ENCODE measurements around the gene NFKBIE.

The NFKBIE gene

GRCh38 chr6:44258325-44258863 lies 7.0 kb downstream of the NFKBIE start:
- no peak for DNase-seq (ENCODE audit: low read depth, low spot score)

GRCh38 chr6:44257753-44258324 lies 7.5 kb downstream of the NFKBIE start:
- DNase-seq (ENCODE audit: low read depth, low spot score): no peak

- no peak for DNase-seq (ENCODE audit: low read depth, low spot score)
Observed at GRCh38 chr6:44257025-44257752, 8.2 kb downstream of the NFKBIE start, which contains the start of gene SLC35B2. TSS of gene SLC35B2 (minus strand) at chr6:44257528. CDS start at chr6:44257410, 118 bp downstream.

GRCh38 chr6:44256775-44257024 lies 8.7 kb downstream of the NFKBIE start:
- DNase-seq (ENCODE audit: low read depth, low spot score): no peak

GRCh38 chr6:44255871-44256774 lies 9.2 kb downstream of the NFKBIE start:
- no peak for DNase-seq (ENCODE audit: low read depth, low spot score)

- DNase-seq (ENCODE audit: low read depth, low spot score): no peak
Observed at GRCh38 chr6:44255105-44255808, 10.1 kb downstream of the NFKBIE start.

- DNase-seq (ENCODE audit: low read depth, low spot score): no peak
Observed at GRCh38 chr6:44254191-44255104, 10.9 kb downstream of the NFKBIE start.

GRCh38 chr6:44253307-44254101 lies 11.8 kb downstream of the NFKBIE start:
- no peak for DNase-seq (ENCODE audit: low read depth, low spot score)

- DNase-seq (ENCODE audit: low read depth, low spot score): no peak
Observed at GRCh38 chr6:44251576-44252524, 13.5 kb downstream of the NFKBIE start.

GRCh38 chr6:44250718-44251123 lies 14.6 kb downstream of the NFKBIE start:
- no peak for DNase-seq (ENCODE audit: low read depth, low spot score)

GRCh38 chr6:44250067-44250717 lies 15.2 kb downstream of the NFKBIE start:
- no peak for DNase-seq (ENCODE audit: low read depth, low spot score)

- DNase-seq (ENCODE audit: low read depth, low spot score): no peak
Observed at GRCh38 chr6:44249082-44249748, 16.1 kb downstream of the NFKBIE start.

- DNase-seq (ENCODE audit: low read depth, low spot score): no peak
Observed at GRCh38 chr6:44248579-44248978, 16.8 kb downstream of the NFKBIE start.

GRCh38 chr6:44247338-44248302 lies 17.7 kb downstream of the NFKBIE start:
- DNase-seq (ENCODE audit: low read depth, low spot score): no peak

- peak; percentile 86 for DNase-seq (ENCODE audit: low read depth, low spot score)
Observed at GRCh38 chr6:44246663-44247337, 18.6 kb downstream of the NFKBIE start, which contains the start of gene HSP90AB1. TSS of gene HSP90AB1 (plus strand) at chr6:44247101. CDS start at chr6:44248630, 1,529 bp downstream.
